Activated CD8-positive, alpha-beta memory T cell treated with anti-CD3 and anti-CD28 coated beads, Interleukin-2, amount 10 ng/mL, durations not matched to agents 7 days and 5 days (primary cell): ENCODE measurements around the gene EMC8. TPM values are rescaled to one million over a fixed set of nuclear protein-coding genes. Genes with fewer than 3 reads are reported as not detected.
A peak's percentile ranks its signal among the peaks of the same experiment; 100 is the strongest.

Experiments used
- ATAC-seq: fragments of 150-1000 bp; cut with Tn5 transposase; one replicate; pipeline ENCODE4 v1.10.0; 2021; ENCODE audit warnings: moderate library complexity
- CTCF ChIA-PET: fragments of 350-600 bp; sonication (Branson Sonifier 250); formaldehyde crosslinking; loops from one replicate; lab custom pipeline; 2021; ENCODE audit warnings: antibody characterized with exemption; lab: Charles Lee
- DNase-seq: peaks from one replicate; pipeline ENCODE4 v3.0.0-alpha.2; 2020
- H3K27ac Mint-ChIP-seq: one replicate; pipeline ENCODE4 v1.8.0; 2021; ENCODE audit warnings: mild to moderate bottlenecking, mixed read lengths
- H3K27me3 Mint-ChIP-seq: one replicate; pipeline ENCODE4 v1.8.0; 2021; ENCODE audit warnings: mixed read lengths
- H3K36me3 Mint-ChIP-seq: one replicate; pipeline ENCODE4 v1.8.0; 2021; ENCODE audit warnings: mild to moderate bottlenecking, mixed read lengths
- H3K4me1 Mint-ChIP-seq: one replicate; pipeline ENCODE4 v1.8.0; 2021; ENCODE audit warnings: mixed read lengths
- H3K4me3 Mint-ChIP-seq: one replicate; pipeline ENCODE4 v1.8.0; 2021; ENCODE audit warnings: mild to moderate bottlenecking, moderate library complexity, mixed read lengths
- H3K9me3 Mint-ChIP-seq: one replicate; pipeline ENCODE4 v1.8.0; 2022; ENCODE audit warnings: low read depth, mixed read lengths
- total RNA-seq, 2 experiments: library from RNA; stranded (reverse); gene quantifications; one replicate each; pipeline ENCODE4 v1.2.3, GENCODE V29; 2021

The EMC8 gene
- total RNA-seq, 2 experiments from 2014 or later = 32.2 to 33.9 TPM

GRCh38 chr16:85829751-85830445 is 30.6 kb upstream of the EMC8 start:
- Mint-ChIP-seq H3K36me3 (peaks cover 4% of the 10 kb centered on the region), H3K27me3 (peaks cover 49% of the 10 kb centered on the region), H3K27ac (no peak overlapping the region), H3K4me1 (no peaks in the 10 kb centered on the region), H3K9me3 (peaks cover 4% of the 10 kb centered on the region), H3K4me3 (no peak overlapping the region)
- ATAC-seq (no peak), DNase-seq (no peak)
- CTCF ChIA-PET = interaction anchor here (1.6 kb wide), 1 partner anchor 9 kb away, joined by 4 read pairs; no protein-coding TSS in a partner anchor

- DNase-seq (no peak), ATAC-seq (no peak)
- CTCF ChIA-PET = no interaction called here
- Mint-ChIP-seq H3K4me3 (no peak overlapping the region), H3K27ac (no peak overlapping the region), H3K9me3 (peaks cover 4% of the 10 kb centered on the region), H3K4me1 (no peaks in the 10 kb centered on the region), H3K27me3 (peaks cover 49% of the 10 kb centered on the region), H3K36me3 (peaks cover 4% of the 10 kb centered on the region)
These were observed 29.9 kb upstream of the EMC8 start for GRCh38 chr16:85829171-85829719.

- H3K27ac Mint-ChIP-seq = no peak overlapping the region
- H3K27me3 Mint-ChIP-seq = peaks cover 49% of the 10 kb centered on the region
- H3K4me1 Mint-ChIP-seq = no peaks in the 10 kb centered on the region
- CTCF ChIA-PET = no interaction called here
- peaks cover 4% of the 10 kb centered on the region for H3K9me3 Mint-ChIP-seq
- H3K4me3 Mint-ChIP-seq = no peak overlapping the region
- peaks cover 4% of the 10 kb centered on the region for H3K36me3 Mint-ChIP-seq
- ATAC-seq (no peak), DNase-seq (no peak)
These were observed 28.8 kb upstream of the EMC8 start for GRCh38 chr16:85828166-85828565.

- no peak overlapping the region for H3K27ac Mint-ChIP-seq
- DNase-seq = no peak
These were observed 27.4 kb upstream of the EMC8 start for GRCh38 chr16:85826686-85827247.

GRCh38 chr16:85825326-85825725 is 26.0 kb upstream of the EMC8 start:
- CTCF ChIA-PET = no interaction called here
- DNase-seq (no peak), ATAC-seq (no peak)
- no peak overlapping the region for H3K27ac Mint-ChIP-seq
- peaks cover 4% of the 10 kb centered on the region for H3K9me3 Mint-ChIP-seq
- peaks cover 29% of the 10 kb centered on the region for H3K27me3 Mint-ChIP-seq
- no peak overlapping the region for H3K4me3 Mint-ChIP-seq
- H3K4me1 Mint-ChIP-seq = no peaks in the 10 kb centered on the region
- peaks cover 4% of the 10 kb centered on the region for H3K36me3 Mint-ChIP-seq

More at GRCh38 chr16:85826686-85827247, 27.4 kb upstream of the EMC8 start:
- no peak overlapping the region for H3K4me3 Mint-ChIP-seq
- no peak for ATAC-seq
- CTCF ChIA-PET = no interaction called here
- no peaks in the 10 kb centered on the region for H3K4me1 Mint-ChIP-seq
- peaks cover 37% of the 10 kb centered on the region for H3K27me3 Mint-ChIP-seq
- H3K9me3 Mint-ChIP-seq = peaks cover 4% of the 10 kb centered on the region
- H3K36me3 Mint-ChIP-seq = peaks cover 4% of the 10 kb centered on the region

- no peak for ATAC-seq
- no peak overlapping the region for H3K27ac Mint-ChIP-seq
- peaks cover 4% of the 10 kb centered on the region for H3K36me3 Mint-ChIP-seq
- no peak for DNase-seq
- H3K9me3 Mint-ChIP-seq = peaks cover 4% of the 10 kb centered on the region
- no peaks in the 10 kb centered on the region for H3K4me1 Mint-ChIP-seq
- peaks cover 25% of the 10 kb centered on the region for H3K27me3 Mint-ChIP-seq
- no peak overlapping the region for H3K4me3 Mint-ChIP-seq
- CTCF ChIA-PET = interaction anchor here (1.3 to 1.5 kb wide), 2 partner anchors 163 to 192 kb away, joined by 8 to 9 read pairs; no protein-coding TSS in a partner anchor
These were observed 25.1 kb upstream of the EMC8 start for GRCh38 chr16:85824161-85825135.

- peaks cover 21% of the 10 kb centered on the region for H3K27me3 Mint-ChIP-seq
- no peaks in the 10 kb centered on the region for H3K4me1 Mint-ChIP-seq
- ATAC-seq = no peak
- H3K27ac Mint-ChIP-seq = no peak overlapping the region
- H3K9me3 Mint-ChIP-seq = no peaks in the 10 kb centered on the region
- DNase-seq = no peak
- no peaks in the 10 kb centered on the region for H3K36me3 Mint-ChIP-seq
- H3K4me3 Mint-ChIP-seq = no peak overlapping the region
- CTCF ChIA-PET = interaction anchor here (1.3 to 1.5 kb wide), 2 partner anchors 164 to 193 kb away, joined by 8 to 9 read pairs; no protein-coding TSS in a partner anchor
These were observed 24.1 kb upstream of the EMC8 start for GRCh38 chr16:85823328-85823920.

GRCh38 chr16:85822145-85822544 is 22.8 kb upstream of the EMC8 start:
- CTCF ChIA-PET = interaction anchor here (0.7 to 6.1 kb wide), 38 partner anchors 8 to 728 kb away, joined by 3 to 246 read pairs (median 6); partner anchors contain the start of gene IRF8
- no peak overlapping the region for H3K27ac Mint-ChIP-seq

GRCh38 chr16:85821390-85822135 is 22.2 kb upstream of the EMC8 start:
- DNase-seq = peak; percentile 79
- H3K27me3 Mint-ChIP-seq = peaks cover 27% of the 10 kb centered on the region
- no peaks in the 10 kb centered on the region for H3K9me3 Mint-ChIP-seq
- no peaks in the 10 kb centered on the region for H3K36me3 Mint-ChIP-seq
- H3K4me1 Mint-ChIP-seq = no peaks in the 10 kb centered on the region
- ATAC-seq = peak; percentile 83
- no peak overlapping the region for H3K4me3 Mint-ChIP-seq
- H3K27ac Mint-ChIP-seq = no peak overlapping the region
- CTCF ChIA-PET = interaction anchor here (0.6 to 6.1 kb wide), 57 partner anchors 9 to 1609 kb away, joined by 3 to 246 read pairs (median 5); partner anchors contain the start of gene IRF8

More at GRCh38 chr16:85822145-85822544, 22.8 kb upstream of the EMC8 start:
- no peak for ATAC-seq
- no peak for DNase-seq
- Mint-ChIP-seq H3K4me3 (no peak overlapping the region), H3K9me3 (no peaks in the 10 kb centered on the region), H3K4me1 (no peaks in the 10 kb centered on the region), H3K27me3 (peaks cover 29% of the 10 kb centered on the region), H3K36me3 (no peaks in the 10 kb centered on the region)

GRCh38 chr16:85820604-85821372 is 21.4 kb upstream of the EMC8 start:
- no peak for ATAC-seq
- H3K36me3 Mint-ChIP-seq = no peaks in the 10 kb centered on the region
- no peaks in the 10 kb centered on the region for H3K9me3 Mint-ChIP-seq
- no peak overlapping the region for H3K27ac Mint-ChIP-seq
- peaks cover 23% of the 10 kb centered on the region for H3K27me3 Mint-ChIP-seq
- DNase-seq = no peak
- CTCF ChIA-PET = interaction anchor here (0.6 to 6.1 kb wide), 53 partner anchors 8 to 1610 kb away, joined by 3 to 246 read pairs (median 5); partner anchors contain the start of gene IRF8
- H3K4me1 Mint-ChIP-seq = no peaks in the 10 kb centered on the region
- H3K4me3 Mint-ChIP-seq = no peak overlapping the region

GRCh38 chr16:85819771-85820170 is 20.4 kb upstream of the EMC8 start:
- no peak overlapping the region for H3K27ac Mint-ChIP-seq
- no peaks in the 10 kb centered on the region for H3K36me3 Mint-ChIP-seq
- DNase-seq (no peak), ATAC-seq (no peak)
- peaks cover 23% of the 10 kb centered on the region for H3K27me3 Mint-ChIP-seq
- H3K9me3 Mint-ChIP-seq = no peaks in the 10 kb centered on the region
- no peak overlapping the region for H3K4me3 Mint-ChIP-seq
- CTCF ChIA-PET = interaction anchor here (0.6 to 6.1 kb wide), 26 partner anchors 10 to 861 kb away, joined by 3 to 246 read pairs (median 4); partner anchors contain the start of gene IRF8
- H3K4me1 Mint-ChIP-seq = no peaks in the 10 kb centered on the region
